HG03097 (cell line): ENCODE results near the gene AEN.
A peak's percentile ranks its signal among the peaks of the same experiment; 100 is the strongest.
"Not testable (repeated sequence)": the region's sequence is repeated elsewhere in the genome, so short reads cannot be mapped to it uniquely, and the experiment has no call there.

Source experiments
- ATAC-seq: cut with Tn5 transposase; IDR thresholded peaks from one replicate; pipeline ENCODE4 v1.9.1; 2021; ENCODE audit not compliant: unreplicated experiment, low FRiP score

The AEN gene

DNA sequence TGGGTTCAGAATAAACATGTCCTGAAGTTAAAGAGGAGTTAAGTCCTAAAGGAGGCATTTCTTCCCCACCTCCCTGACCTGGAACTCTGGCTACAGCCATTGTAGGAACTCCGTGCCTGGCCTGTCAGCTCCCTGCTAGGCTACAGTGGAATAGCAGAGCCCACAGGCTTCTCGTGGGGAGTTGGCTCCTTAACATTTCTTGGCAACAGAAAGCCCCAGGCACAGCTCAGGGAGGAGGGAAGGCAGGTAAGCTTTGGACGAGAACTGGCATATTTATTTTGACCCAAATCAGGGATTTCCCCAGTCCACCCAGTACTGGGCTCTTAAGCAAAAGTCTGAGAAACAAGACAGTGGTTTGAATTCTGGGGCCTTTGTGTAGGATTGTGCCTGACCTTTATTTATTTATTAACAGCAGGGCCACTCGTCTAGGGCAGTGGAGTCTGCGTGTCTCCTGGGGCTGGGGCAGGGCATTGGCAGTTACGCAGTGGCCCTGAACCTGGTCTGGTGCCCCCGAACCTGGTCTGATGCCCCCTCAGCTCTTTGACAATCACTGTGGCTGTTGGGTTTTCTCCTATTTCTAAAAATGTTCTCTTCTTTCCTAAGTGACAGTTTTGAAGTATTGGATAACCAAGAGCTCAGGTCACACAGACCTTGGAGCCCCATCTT lies 9.8 kb downstream of the AEN start:
- no peak for ATAC-seq

DNA sequence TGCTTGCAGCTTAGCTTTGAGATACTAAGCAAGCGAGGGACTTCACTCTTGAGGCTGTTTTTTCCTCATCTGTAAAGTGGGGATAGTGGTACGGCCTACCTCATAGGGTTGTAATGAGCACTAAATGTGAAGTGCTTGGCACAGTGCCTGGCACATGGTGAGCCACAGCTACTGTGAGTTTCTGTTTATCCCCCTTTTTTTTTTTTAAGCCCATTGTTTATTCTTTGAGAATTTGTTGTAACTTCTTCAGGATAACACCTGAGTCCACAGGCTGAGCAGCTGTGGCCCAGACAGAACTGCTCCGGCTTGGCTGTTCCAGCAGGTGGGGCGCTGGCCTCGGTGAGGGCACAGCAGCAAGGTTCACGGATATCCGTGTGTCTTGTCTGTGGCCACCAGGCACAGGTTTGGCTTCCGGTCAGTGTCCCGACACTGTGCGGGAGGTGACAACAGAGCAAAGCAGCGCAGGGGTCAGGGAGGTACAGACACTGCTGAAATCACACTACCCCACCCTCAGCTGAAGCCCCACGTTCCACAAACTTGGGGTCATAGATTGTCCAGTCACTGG lies 10.4 kb downstream of the AEN start:
- no peak for ATAC-seq

DNA sequence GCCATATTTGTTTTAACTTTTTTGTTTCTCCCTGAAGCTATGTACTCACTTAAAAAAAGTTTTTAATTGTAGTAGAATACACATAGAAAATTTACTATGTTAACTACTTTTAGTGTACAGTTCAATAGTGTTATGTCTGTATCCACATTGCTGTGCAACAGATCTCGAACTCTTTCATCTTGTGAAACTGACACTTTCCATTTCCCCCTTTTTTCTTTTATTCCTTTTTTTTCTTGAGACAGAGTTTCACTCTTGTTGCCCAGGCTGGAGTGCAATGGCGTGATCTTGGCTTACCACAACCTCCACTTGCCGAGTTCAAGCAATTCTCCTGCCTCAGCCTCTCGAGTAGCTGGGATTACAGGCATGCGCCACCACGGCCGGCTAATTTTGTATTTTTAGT lies 11.7 kb downstream of the AEN start:
- not testable (repeated sequence) for ATAC-seq

DNA sequence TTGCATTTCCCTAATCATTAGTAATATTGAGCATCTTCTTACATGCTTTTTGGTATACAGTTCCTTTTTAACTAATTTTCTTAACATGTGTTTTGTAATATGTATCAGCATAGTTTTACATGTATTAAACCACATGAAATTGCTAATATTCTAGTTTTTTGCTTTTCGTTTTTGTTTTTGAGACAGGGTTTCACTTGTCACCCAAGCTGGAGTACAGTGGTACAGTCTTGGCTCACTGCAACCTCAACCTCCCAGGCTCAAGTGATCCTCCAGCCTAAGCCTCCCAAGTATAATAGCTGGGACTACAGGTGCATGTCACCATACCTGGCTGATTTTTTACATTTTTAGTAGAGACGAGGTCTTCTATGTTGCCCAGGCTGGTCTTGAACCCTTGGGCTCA lies 13.3 kb downstream of the AEN start:
- no peak for ATAC-seq

DNA sequence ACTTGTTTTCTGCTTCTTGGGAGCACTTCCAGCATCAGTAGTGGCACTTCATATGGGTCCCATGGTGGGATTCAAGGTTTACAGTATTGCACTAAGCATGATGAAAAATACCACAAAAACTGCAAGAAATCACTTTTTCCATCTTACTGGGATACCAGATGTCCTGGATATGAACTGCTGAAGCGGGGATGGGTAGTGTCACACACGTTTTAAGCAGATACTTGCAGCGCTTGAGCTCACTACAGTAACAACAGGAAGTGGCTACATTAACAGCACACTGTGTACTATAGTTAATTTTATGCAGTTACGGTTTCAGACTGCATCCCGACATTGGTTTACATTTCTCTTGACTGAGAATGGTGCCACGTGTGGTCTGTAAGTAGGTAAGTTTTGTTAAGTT lies 14.2 kb downstream of the AEN start:
- peak; percentile 38 for ATAC-seq

DNA sequence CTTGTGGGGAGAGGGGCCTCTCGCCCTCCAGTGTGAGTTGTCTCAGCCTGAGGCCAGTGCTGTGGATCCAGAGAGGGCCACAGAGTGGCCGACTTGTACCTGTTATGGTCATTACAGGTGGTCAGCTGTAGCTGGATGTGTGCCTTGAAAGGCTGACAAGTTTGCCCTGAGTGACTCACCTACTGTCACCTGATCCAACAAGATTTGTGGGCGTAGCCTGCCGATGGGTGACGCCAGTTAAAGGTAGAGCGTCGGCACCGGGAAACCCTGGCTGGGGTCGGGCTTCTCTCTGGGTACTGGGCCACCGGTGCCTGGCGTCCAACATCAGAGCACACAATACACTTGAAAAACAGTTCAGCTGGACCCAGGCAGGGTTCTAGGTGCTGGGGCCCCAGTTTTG lies 14.9 kb downstream of the AEN start:
- no peak for ATAC-seq

DNA sequence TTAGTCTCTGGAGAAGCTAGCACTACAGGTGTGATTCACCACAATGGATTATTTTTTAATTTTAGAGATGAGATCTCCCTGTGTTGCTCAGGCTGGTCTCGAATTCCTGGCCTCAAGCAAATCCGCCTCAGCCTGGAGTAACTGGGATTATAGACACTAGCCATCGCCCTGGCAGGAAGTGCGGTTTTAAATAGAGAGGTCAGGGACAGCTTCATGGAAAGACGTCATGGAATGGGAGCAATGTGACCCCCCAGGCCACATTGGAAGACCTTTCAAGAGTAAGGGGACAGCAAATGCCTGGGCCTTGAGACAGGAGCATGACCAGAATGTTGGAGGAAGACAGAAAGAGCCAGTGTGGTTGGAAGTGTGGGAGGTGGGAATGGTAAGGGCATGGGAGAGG lies 15.5 kb downstream of the AEN start:
- ATAC-seq, result no peak

DNA sequence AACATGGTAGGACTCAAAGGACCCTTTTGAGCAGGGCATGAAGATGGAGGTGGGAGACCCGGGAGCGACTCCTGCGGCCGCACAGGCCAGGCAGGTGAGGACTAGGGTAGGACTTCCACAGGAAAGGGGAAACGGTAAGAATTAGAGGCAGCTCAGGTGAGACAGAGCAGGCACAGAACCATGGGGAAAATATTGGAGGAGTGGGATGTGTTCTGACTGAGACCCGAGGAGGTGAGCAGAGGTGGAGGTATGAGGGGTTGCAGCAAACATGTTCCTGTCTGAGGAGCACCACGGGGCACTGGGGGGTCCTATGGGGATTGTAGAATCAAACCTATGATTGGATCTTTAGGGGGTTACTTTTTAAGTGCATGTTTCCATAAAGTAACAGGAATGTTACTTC lies 16.3 kb downstream of the AEN start:
- no peak for ATAC-seq

DNA sequence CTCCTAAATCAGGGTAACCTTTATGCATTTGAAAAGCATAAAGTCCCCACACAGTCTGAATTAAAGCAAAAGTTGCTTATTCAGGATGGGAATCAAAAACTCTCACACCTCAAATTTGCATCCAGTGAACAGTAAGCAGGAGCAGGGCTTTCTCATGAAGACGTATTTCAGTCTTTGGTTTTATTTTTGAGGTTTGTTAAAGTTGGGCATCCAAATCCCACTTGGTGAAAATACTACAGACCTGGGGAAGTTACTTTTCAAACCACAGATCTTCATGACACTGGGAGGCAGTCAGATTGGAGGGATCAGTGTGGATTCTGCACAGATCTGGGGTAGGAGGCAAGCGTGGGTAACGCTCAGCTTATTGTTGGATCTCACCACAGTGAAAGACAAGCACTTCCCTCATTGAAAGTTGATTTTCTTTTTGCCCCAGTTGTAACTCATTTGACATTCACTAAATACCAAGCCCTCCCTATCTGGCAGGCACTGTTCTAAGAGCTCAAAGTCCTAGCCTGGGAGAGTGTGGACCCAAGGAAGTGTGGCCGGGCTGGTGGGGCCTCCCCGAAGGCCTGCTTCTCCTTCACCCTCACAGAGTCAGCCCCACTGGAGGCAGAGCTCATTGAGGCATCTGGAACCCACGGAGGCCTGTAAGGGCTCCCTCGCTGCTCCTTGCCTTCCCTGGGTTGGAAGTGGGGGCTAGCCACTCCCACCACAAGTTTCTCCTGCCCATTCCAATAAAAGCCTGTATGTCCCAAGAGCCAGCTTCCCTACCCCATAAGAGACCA lies 16.9 kb downstream of the AEN start:
- no peak for ATAC-seq

DNA sequence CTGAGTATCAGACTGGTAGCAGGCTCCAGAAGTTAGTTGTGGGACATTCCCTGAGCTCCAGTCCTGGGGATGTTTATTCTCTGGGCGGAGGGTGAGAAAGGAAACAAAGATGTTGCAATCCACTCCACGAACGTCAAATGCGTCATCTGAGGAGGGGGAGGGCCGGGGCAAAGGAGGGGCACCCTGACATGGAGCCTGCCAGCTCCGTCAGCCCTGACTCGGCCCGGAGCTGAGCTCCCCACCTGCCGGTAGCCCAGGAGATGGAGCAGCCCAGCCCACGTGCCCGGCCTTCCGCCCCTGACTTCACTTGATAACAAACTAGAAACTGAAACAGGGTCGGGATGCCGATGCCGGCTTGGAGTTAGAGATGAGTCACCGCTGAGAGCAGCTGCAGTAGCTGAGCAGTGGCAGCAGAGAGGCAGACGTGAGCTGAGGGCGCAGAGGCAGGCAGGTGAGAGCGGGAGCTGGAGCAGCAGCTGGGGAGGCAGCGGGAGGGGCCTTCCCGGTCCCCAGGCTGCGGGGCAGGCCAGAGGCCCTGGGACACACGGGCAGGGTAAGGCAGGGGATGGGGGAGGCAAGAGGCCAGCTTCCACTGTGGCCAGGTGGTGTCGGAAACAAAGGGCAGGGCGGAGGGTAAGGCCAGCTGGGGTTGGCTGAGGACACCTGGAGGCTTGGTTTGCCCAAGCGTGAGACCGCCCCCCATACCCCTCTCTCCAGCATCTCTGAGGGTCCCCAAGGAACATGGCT lies 17.7 kb downstream of the AEN start, which contains the start of gene ISG20:
Gene ISG20 (plus strand): TSS at position 391 of the 747 bp plus-strand sequence. CDS start 351 bp downstream, at position 742.
- ATAC-seq, result peak; percentile 68

DNA sequence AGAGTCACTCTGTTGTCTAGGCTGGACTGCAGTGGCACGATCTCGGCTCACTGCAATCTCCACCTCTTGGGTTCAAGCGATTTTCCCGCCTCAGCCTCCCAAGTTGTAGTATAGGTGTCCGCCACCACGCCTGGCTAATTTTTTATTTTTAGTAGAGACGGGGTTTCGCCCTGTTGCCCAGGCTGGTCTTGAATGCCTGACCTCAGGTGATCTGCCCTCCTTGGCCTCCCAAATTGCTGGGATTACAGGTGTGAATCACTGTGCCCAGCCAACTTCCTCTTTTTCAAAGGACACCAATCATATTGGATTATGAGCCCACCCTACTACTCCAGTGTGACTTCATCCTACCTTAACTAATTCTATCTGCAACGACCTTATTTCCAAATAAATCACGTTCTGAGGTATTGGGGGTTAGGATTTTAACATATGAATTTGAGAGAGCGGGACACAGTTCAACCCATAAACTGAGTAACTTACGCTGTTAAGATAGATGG lies 20.9 kb downstream of the AEN start:
- no peak for ATAC-seq

DNA sequence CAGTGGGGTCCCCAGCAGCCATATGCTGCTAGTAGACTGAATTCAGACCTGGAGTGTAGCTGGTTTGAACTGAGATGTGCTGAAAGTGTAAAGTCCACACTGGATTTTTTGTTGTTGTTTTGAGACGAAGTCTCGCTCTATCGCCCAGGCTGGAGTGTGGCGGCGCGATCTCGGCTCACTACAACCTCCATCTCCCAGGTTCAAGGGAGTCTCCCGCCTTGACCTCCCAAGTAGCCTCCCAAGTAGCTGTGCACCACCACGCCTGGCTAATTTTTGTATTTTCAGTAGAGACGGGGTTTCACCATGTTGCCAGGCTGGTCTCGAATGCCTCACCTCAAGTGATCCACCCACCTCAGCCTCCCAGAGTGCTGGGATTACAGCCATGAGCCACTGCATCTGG lies 21.4 kb downstream of the AEN start:
- ATAC-seq, result not testable (repeated sequence)

DNA sequence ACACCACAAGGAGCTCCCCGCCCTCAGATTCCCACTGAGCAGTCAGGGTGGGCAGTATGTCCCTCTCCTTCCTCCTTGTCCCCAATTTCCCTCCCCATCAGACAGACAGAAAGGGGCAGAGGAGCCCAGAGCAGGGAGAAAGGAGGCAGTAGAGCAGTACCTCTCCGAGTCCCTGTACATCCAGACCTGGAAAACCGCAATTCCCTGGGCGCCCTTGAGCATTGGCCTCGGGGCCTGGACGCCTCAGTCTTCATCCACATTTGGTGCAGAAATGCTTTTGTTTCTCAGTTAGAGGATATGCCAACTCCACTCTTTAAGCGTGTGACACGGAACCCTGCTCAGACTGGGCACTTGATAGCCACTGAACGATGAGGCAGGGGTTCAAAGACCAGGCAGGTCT lies 23.6 kb downstream of the AEN start:
- ATAC-seq, result no peak

DNA sequence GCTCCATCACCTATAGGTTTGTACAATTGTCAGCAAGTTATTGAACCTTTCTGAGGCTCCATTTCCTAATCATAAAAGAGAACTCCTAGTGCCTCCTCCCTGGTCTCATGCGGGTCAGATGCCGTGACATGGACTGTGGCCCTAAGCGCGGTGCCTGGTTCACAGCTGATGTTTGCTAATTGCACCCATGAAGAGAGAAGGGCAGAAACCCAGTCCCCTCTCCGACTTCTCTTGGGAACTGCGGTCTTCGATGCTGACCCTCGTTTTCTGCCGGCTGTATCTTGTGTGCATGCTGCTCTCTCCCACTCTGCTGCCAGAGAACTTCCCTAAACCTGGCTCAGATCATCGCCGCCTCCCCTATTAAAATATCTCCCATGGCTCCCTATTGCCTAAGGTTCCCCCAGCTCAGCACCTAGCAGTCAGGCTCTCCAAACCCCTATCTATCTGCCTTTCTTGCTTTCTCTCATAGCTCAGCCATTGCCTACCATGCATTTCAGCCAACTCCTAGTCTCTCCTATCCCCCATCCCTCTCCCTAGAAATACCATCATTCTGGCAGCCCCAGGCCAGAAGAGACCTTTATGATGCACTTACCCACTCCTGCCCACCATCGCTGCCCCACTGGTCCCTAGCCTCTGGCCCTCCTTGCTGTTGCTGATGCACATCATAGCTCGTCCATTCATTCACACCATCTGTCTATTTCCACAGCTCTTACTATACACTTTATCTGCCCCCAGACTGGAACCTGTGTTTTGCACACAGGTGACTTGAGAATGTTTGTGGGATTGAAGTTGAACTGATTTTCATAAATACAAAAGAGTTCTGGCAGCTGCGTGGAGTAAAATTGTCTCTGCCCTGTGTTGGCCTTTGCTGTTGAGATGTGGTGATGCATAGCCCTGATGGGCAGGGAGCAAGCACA lies 24.3 kb downstream of the AEN start:
- ATAC-seq, result no peak

DNA sequence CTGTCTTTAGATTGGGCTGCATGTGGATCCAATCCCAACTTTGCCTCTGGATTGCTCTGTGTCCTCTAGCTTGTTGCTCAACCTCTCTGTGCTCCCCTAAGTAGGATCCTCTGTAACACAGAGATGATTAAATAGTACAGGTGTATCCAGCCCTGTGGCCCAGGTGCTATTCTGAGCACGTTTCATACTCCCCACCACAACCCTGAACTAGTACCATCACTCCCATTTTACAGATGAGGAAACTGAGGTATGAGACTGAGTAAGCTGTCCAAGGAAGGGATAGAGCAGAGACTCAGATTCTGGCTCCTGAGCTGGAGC lies 24.9 kb downstream of the AEN start:
- no peak for ATAC-seq

DNA sequence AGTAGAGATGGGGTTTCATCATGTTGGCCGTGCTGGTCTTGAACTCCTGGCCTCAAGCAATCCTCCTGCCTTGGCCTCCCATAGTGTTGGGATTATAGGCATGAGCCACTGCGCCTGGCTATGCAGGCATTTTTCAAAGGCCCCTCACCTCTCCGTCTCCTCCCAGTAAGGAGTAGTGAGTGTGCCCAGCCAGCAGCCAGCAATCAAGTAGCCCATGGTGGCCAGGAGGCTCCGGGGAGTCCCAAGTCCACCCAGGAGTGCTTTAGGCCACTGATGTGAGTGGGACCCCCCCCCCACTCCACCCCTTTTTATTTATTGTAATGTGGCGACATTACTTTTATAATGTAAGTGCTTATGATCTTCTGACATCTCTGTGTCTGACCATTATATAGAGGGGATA lies 25.8 kb downstream of the AEN start:
- no peak for ATAC-seq

DNA sequence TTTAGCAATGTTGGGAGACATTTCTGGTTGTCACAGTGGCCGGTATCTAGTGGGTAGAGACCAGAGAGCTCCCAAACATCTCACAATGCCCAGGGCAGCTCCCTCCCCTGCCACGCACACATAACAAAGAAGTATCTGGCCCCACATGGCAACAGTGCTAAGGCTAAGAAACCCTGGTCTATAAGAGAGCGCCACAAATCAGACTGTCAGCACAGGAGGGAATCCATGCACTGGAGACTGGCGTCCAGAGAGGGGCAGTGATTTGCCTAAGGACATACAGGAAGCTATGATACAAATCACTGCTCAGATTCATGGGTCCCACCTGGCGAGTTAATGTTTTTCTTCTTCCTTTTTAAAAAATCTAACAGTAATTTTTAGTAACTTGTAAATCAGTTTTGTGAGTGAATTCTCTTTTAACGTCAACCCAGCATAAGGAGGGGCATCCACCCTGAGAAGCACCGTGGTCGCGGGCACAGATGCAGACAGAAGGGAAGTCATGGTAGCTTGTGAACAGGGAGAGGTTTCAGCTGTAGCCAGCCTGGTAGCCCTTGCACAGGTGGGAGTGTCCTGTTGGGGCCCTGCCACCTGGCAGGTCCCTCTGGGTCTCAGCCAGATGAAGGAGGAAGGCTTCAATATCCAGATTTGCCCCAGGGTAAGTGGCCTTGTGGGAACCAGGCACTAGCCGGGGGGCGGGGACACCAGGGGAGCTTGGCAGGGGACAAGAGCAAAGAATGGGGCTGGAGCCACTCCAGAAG lies 26.4 kb downstream of the AEN start:
- ATAC-seq, result no peak

DNA sequence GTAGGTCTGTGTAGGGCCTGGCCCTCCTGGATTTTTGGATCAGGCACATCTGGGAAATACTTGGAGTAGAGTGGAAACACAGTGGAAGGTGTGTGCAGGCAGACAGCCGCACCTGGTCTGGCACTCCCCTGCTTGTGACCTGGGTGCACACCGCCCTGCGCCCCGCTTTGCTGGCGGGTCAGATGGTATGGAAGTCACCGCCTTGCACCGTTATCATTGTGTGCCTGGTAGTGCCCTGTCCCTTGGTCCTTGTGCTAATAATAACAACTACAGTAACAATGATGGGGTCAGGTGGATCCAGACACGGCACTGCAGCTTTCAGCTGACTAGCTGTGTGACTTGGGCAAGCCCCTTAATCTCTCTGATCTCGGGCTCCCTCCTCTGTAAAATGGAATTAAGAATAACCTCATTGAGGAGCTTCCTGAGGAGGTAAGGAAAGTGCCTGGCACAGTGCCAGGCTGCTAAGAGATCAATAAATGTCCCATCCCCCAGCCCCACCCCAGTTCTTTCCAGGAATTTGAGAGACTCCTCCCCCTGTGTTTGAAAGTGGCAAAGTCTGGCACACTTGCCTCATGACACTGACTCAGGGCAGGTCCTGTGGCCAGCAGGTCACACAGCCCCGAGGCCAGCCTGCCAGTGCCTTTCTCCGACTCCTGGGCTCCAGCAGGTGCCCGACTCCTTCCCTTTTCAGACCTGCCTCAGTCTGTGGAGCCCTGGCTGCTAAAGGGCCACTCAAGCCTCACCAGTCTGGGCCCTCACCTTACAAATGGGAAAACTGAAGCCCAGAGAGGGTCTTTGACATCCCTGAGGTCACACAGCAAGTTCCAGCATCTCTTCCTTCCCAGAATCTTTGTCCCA lies 27.4 kb downstream of the AEN start:
- ATAC-seq, result no peak
